Subcutaneous adipose tissue (tissue), 4 donors: ENCODE results near the gene CLIC2. TPM values are rescaled to one million over a fixed set of nuclear protein-coding genes. Genes with fewer than 3 reads are reported as not detected.

Experiments used
- total RNA-seq, 4 donors: library from RNA; depleted of rRNA; stranded (reverse); fragments of >200 nt; gene quantifications; one replicate each; pipeline ENCODE4 v1.1.0, GENCODE V29; 2016
- TF ChIP-seq, protein P1 (sequence below): fragments of 450-650 bp; IDR thresholded peaks from one replicate; pipeline ENCODE4 v1.5.1; 2016; ENCODE audit warnings: low read depth, mild to moderate bottlenecking, control low read depth, antibody characterized with exemption, moderate library complexity

CLIC2 gene
- total RNA-seq, 4 donors from 2014 or later, result 21.3 to 32.8 (median 27.9) TPM

DNA sequence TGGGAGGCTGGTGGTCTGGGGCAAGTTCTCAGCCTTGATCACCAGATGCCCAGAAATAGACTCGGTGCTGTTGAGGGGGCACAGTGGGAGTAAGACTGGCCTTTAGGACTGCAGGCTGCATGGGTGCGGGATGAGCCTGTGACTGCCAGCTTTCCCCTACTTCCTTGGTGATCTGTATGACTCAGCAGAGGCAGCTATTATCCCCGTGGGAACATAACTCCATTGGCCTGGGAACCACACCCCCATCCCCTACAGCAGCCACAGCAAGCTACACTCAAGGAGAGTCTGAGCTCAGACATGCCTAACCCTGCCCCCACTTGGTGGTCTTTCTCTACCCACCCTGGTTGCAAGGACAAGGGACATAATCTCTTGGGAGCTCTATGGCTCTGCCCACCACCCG is 20.6 kb downstream of the CLIC2 start:
- TF ChIP-seq, protein P1, sequence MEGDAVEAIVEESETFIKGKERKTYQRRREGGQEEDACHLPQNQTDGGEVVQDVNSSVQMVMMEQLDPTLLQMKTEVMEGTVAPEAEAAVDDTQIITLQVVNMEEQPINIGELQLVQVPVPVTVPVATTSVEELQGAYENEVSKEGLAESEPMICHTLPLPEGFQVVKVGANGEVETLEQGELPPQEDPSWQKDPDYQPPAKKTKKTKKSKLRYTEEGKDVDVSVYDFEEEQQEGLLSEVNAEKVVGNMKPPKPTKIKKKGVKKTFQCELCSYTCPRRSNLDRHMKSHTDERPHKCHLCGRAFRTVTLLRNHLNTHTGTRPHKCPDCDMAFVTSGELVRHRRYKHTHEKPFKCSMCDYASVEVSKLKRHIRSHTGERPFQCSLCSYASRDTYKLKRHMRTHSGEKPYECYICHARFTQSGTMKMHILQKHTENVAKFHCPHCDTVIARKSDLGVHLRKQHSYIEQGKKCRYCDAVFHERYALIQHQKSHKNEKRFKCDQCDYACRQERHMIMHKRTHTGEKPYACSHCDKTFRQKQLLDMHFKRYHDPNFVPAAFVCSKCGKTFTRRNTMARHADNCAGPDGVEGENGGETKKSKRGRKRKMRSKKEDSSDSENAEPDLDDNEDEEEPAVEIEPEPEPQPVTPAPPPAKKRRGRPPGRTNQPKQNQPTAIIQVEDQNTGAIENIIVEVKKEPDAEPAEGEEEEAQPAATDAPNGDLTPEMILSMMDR, result no peak

- TF ChIP-seq, protein P1, result no peak
These were observed 40.6 kb downstream of the CLIC2 start for GRCh38 chrX:155293771-155294170.

DNA sequence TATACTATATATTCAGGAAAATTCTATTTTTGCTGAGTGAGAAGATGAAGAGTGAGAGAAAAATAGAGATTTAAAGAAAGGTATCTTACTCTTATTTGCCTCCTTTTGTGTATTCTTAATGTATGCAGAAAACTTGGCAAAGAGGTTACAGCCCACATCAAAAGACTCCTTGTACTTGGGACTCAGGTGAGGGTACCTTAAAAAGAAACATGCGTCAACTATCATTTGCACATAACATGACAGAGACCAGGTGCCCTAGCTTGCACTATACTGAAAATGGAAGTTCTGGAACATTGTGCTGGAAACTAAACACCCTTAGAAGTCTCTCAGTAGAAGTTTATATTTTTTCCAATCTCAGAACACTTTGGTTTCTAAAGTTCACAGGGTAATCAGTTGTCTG is 54.5 kb downstream of the CLIC2 start:
- TF ChIP-seq, protein P1, result no peak

DNA sequence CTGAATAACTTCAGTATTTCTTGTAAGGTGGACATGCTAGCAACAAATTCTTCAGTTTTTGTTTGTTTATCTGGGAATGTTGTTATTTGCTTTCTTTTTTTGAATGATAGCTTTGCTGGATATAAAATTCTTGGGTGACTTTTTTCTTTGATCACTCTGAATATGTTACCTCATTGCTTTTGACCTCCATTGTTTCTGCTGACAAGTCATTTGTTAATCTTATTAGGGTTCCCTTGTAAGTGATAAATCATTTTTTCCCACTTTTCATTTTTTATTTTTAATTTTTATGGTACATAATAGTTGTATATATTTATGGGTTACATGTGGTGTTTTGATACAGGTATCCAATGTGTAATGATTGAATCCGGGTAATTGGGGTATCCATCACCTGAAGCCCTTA is 63.4 kb downstream of the CLIC2 start:
- TF ChIP-seq, protein P1, result no peak

- TF ChIP-seq, protein P1, result no peak
These were observed 68.0 kb downstream of the CLIC2 start for GRCh38 chrX:155266439-155266838.

- TF ChIP-seq, protein P1, result no peak
These were observed 70.4 kb downstream of the CLIC2 start, which contains the start of gene RAB39B for GRCh38 chrX:155263854-155264628. TSS of gene RAB39B (minus strand) at chrX:155264491. CDS start at chrX:155264288, 203 bp downstream.

DNA sequence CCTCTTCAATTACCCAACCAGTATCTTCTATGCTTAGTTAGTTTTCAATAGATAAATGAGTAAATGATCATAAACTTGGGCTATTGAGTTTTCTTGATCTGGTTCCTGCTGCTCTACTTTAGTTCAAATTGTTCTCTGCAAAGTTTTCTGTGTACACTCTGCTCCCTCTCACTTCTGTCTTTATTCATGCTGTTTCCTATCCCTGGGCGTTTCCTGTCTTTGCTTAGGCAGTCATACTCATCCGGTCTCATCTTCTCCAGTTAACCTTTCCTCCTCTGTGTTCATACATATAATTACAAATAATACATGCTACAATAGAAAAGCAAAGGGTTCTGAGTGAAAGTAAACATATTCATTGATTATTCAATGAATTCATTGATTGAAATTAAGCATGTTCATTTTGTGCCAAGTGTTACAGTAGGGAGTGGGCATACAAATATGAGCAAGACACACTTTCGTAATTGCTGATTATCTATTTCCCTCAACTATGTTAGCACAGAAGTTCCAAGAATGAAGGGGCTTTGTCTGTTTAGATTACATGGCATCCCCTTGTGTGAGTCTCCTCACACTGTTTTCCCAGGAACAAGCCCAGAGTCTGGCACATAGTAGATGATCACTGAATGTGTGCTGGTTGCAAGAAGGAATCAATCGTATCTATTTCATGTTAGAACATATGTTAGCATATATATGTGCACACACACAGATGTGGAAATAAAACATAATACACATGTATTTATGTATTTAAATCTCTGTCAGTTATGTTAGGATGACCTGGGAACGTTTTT is 71.3 kb downstream of the CLIC2 start:
- TF ChIP-seq, protein P1, result no peak
